ENCODE results near the gene AQP6.
A peak's percentile ranks its signal among the peaks of the same experiment; 100 is the strongest.

The AQP6 gene

DNA sequence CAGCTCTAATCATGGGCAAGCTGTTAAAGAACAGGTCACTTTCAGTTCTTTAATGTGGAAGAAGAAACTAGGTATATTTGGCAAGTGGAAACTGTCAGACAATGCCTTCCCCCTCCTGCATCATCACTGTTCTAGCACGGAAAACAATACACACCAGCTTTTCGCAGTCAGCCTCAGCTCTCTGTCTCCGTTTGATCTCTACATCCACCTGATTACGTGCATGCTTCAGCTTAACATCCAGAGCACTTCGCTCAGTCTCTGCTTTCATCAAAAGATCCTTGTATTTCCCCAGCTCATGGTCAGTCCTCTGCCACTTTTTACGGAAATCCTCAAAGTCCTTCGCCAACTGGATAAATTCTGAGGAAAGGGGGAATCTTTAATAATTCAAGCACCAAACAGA is 33.5 kb downstream of the AQP6 start:
- no peak overlapping the region for H3K4me3 ChIP-seq (ENCODE audit: low read length)
- H3K79me2 ChIP-seq (ENCODE audit: low read length): peaks cover 69% of the 10 kb centered on the region
- DNase-seq: peak; percentile 9
- no peak overlapping the region for H2AFZ ChIP-seq (ENCODE audit: low read length)
- H4K20me1 ChIP-seq (ENCODE audit: insufficient read depth, low read length): no peaks in the 10 kb centered on the region
- TF ChIP-seq EZH2phosphoT487 (IDR thresholded peaks at IDR 0.05; ENCODE audit: low read length): no peak
- no peak for TF ChIP-seq EZH2 (optimal IDR thresholded peaks at IDR 0.05; ENCODE audit: low read depth, low read length)
- TF ChIP-seq, protein P1, sequence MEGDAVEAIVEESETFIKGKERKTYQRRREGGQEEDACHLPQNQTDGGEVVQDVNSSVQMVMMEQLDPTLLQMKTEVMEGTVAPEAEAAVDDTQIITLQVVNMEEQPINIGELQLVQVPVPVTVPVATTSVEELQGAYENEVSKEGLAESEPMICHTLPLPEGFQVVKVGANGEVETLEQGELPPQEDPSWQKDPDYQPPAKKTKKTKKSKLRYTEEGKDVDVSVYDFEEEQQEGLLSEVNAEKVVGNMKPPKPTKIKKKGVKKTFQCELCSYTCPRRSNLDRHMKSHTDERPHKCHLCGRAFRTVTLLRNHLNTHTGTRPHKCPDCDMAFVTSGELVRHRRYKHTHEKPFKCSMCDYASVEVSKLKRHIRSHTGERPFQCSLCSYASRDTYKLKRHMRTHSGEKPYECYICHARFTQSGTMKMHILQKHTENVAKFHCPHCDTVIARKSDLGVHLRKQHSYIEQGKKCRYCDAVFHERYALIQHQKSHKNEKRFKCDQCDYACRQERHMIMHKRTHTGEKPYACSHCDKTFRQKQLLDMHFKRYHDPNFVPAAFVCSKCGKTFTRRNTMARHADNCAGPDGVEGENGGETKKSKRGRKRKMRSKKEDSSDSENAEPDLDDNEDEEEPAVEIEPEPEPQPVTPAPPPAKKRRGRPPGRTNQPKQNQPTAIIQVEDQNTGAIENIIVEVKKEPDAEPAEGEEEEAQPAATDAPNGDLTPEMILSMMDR (IDR thresholded peaks at IDR 0.05; ENCODE audit: low read length): no peak
- H3K9me3 ChIP-seq (replicated peaks; ENCODE audit: insufficient read depth, low read length): no peaks in the 10 kb centered on the region
- H3K9me2 ChIP-seq (replicated peaks; ENCODE audit: insufficient read depth, low read length): no peaks in the 10 kb centered on the region
- H3K4me1 ChIP-seq (ENCODE audit: low read length): peaks cover 22% of the 10 kb centered on the region
- H3K27me3 ChIP-seq (replicated peaks; ENCODE audit: insufficient read depth, low read length): no peaks in the 10 kb centered on the region
- peaks cover 8% of the 10 kb centered on the region; the same call in 1 of the 2 replicates for H3F3A ChIP-seq (ENCODE audit: insufficient read depth, low read length)
- no peak overlapping the region for H3K4me2 ChIP-seq (ENCODE audit: low read depth, low read length)
- H3K27ac ChIP-seq (ENCODE audit: low read length): peak overlapping the region; percentile 24; the same call in 1 of the 2 replicates
- H3K36me3 ChIP-seq (replicated peaks; ENCODE audit: insufficient read depth, low read length): peaks cover 21% of the 10 kb centered on the region
- H3K9ac ChIP-seq (ENCODE audit: low read length): no peak overlapping the region

DNA sequence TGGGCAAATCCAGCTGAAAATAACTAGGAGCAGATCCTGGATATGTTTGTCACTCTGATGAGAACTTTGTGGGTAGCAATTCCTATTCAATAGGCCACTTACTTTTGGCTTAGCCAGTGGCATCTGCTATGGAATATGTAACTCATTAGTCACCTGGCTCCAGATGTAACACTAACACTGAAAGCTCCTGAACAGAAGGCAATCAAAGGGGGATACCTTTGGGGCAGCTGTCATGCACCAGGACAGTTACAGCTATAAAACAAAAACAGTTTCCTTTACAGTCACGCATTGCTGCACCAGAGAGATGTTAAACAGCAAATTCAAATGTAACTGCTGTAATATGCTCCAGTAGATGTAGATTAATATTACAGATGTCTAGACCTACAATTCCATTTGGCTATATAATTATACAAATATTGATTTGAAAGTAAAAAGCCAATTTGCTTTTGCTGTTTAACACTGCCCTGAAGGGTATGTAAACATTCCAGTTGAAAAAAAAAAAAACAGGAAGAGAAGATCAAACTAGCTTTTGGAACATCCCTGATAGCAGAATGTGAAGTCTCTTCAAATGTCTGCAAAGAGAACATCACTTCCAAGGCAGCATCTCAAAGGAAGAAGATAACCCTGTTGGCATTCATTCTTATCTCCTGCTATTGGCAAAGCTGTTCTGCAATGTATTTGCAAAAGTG is 34.2 kb downstream of the AQP6 start:
- no peak for DNase-seq
- peaks cover 68% of the 10 kb centered on the region for H3K79me2 ChIP-seq (ENCODE audit: low read length)

DNA sequence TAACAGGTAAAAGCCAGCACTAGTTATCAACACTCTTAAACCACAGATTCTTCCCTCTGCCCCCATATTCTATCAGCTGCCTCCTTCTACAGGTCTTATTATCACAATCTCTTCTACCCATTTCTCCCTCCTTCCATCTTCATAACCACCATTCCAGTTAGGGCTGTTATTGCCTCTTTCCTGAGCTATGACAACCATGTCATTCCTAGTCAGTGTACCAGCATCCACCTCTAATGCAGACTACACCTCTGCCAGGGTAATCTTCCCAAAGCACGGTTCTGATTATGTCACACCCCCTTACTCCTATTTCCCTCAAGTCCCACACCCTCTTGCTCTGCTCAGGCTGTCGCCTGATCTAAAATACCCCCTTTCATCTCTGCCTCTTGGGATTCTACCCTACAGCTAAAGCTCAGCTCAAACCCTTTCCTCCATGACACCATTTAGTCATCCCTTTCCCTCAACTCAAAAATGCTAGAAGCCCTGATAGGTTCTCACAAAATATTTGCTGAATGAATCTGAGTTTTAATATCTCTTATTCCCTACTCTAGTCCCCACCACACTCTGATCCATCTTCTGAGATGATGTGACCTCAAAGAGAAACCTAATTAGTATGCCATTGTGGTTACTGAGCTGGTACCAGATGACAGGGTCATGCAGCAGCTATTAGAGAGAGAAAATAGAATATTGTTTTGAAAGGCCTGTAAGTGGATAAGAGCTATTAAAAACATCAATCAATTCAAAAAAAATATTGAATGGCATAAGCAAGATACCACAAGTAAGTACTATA is 40.8 kb downstream of the AQP6 start:
- H3K9me2 ChIP-seq (replicated peaks; ENCODE audit: insufficient read depth, low read length): no peaks in the 10 kb centered on the region
- H3F3A ChIP-seq (ENCODE audit: insufficient read depth, low read length): no peaks in the 10 kb centered on the region
- H3K36me3 ChIP-seq (replicated peaks; ENCODE audit: insufficient read depth, low read length): 0 out of 2 replicates have a peak, but pooled peaks cover 10% of the 10 kb centered on the region
- no peaks in the 10 kb centered on the region for H3K27me3 ChIP-seq (replicated peaks; ENCODE audit: insufficient read depth, low read length)
- H3K9me3 ChIP-seq (replicated peaks; ENCODE audit: insufficient read depth, low read length): no peaks in the 10 kb centered on the region
- H3K79me2 ChIP-seq (ENCODE audit: low read length): peaks cover 81% of the 10 kb centered on the region
- TF ChIP-seq, protein P1 (IDR thresholded peaks at IDR 0.05; ENCODE audit: low read length): no peak
- no peak for TF ChIP-seq EZH2phosphoT487 (IDR thresholded peaks at IDR 0.05; ENCODE audit: low read length)
- TF ChIP-seq EZH2 (optimal IDR thresholded peaks at IDR 0.05; ENCODE audit: low read depth, low read length): no peak
- no peak for DNase-seq
- no peak overlapping the region for H3K4me2 ChIP-seq (ENCODE audit: low read depth, low read length)
- no peak overlapping the region for H2AFZ ChIP-seq (ENCODE audit: low read length)
- no peaks in the 10 kb centered on the region for H3K4me1 ChIP-seq (ENCODE audit: low read length)
- H3K27ac ChIP-seq (ENCODE audit: low read length): no peak overlapping the region
- H3K9ac ChIP-seq (ENCODE audit: low read length): no peak overlapping the region
- no peak overlapping the region for H3K4me3 ChIP-seq (ENCODE audit: low read length)
- H4K20me1 ChIP-seq (ENCODE audit: insufficient read depth, low read length): peaks cover 4% of the 10 kb centered on the region; the same call in 1 of the 2 replicates

More for the DNA sequence above, 34.2 kb downstream of the AQP6 start:
- Histone ChIP-seq H3K9ac (ENCODE audit: low read length) (no peak overlapping the region), H4K20me1 (ENCODE audit: insufficient read depth, low read length) (no peaks in the 10 kb centered on the region), H3K36me3 (replicated peaks; ENCODE audit: insufficient read depth, low read length) (peaks cover 18% of the 10 kb centered on the region; the same call in 1 of the 2 replicates), H3K4me2 (ENCODE audit: low read depth, low read length) (peak overlapping the region; percentile 2; the same call in 1 of the 2 replicates), H3K4me1 (ENCODE audit: low read length) (peaks cover 22% of the 10 kb centered on the region), H3K27me3 (replicated peaks; ENCODE audit: insufficient read depth, low read length) (no peaks in the 10 kb centered on the region), H3K9me2 (replicated peaks; ENCODE audit: insufficient read depth, low read length) (no peaks in the 10 kb centered on the region), H3F3A (ENCODE audit: insufficient read depth, low read length) (peaks cover 8% of the 10 kb centered on the region; the same call in 1 of the 2 replicates), H3K27ac (ENCODE audit: low read length) (peak overlapping the region; percentile 24; the same call in 1 of the 2 replicates), H3K9me3 (replicated peaks; ENCODE audit: insufficient read depth, low read length) (no peaks in the 10 kb centered on the region), H2AFZ (ENCODE audit: low read length) (no peak overlapping the region), H3K4me3 (ENCODE audit: low read length) (no peak overlapping the region)
- no peak for TF ChIP-seq EZH2phosphoT487 (IDR thresholded peaks at IDR 0.05; ENCODE audit: low read length)
- TF ChIP-seq, protein P1 (IDR thresholded peaks at IDR 0.05; ENCODE audit: low read length): no peak
- no peak for TF ChIP-seq EZH2 (optimal IDR thresholded peaks at IDR 0.05; ENCODE audit: low read depth, low read length)
